ENCODE results near the gene ZC3H15. TPM values are rescaled to one million over a fixed set of nuclear protein-coding genes. Genes with fewer than 3 reads are reported as not detected.
"Not testable (repeated sequence)": the region's sequence is repeated elsewhere in the genome, so short reads cannot be mapped to it uniquely, and the experiment has no call there.

The ZC3H15 gene
- 10 to 100 TPM; 82.5 to 87.1 TPM for total RNA-seq

- Mint-ChIP-seq H3K4me1 (ENCODE audit: low read depth) (peaks cover 60% of the 10 kb centered on the region), H3K27ac (peak within 1 kb of the TSS; percentile 96), H3K27me3 (no peaks in the 10 kb centered on the region), H3K36me3 (peaks cover 17% of the 10 kb centered on the region), H3K9me3 (no peaks in the 10 kb centered on the region), H3K4me3 (peak within 1 kb of the TSS; percentile 97)
- POLR2A ChIA-PET, result interaction anchor here (1.0 to 2.3 kb wide), 3 partner anchors 11 to 154 kb away, joined by 3 to 26 read pairs (median 9); partner anchors contain the start of gene ITGAV
- intact Hi-C loops (cut with micrococcal nuclease), result loop anchor here (1.0 to 10.0 kb wide), 4 partner anchors 57 to 491 kb away; no protein-coding TSS in a partner anchor
- peak; percentile 98 for DNase-seq
- CTCF ChIA-PET, result interaction anchor here (1.8 kb wide), 1 partner anchor 155 kb away, joined by 7 read pairs; no protein-coding TSS in a partner anchor
Measured at GRCh38 chr2:186485871-186486650, at the start of gene ZC3H15. TSS of gene ZC3H15 (plus strand) at chr2:186486260. CDS start at chr2:186486383, 123 bp downstream.

GRCh38 chr2:186437719-186438118 lies 48.3 kb upstream of the ZC3H15 start:
- CTCF ChIA-PET, result no interaction called here
- H3K4me3 Mint-ChIP-seq, result no peak overlapping the region
- peaks cover 15% of the 10 kb centered on the region for H3K36me3 Mint-ChIP-seq
- no peaks in the 10 kb centered on the region for H3K4me1 Mint-ChIP-seq (ENCODE audit: low read depth)
- DNase-seq, result no peak
- POLR2A ChIA-PET, result no interaction called here
- intact Hi-C loops (cut with micrococcal nuclease), result no loop called here
- H3K9me3 Mint-ChIP-seq, result peaks cover 15% of the 10 kb centered on the region
- no peaks in the 10 kb centered on the region for H3K27me3 Mint-ChIP-seq
- H3K27ac Mint-ChIP-seq, result no peak overlapping the region

GRCh38 chr2:186439673-186440095 lies 46.4 kb upstream of the ZC3H15 start:
- intact Hi-C loops (cut with micrococcal nuclease); POLR2A ChIA-PET: not testable (repeated sequence)
- H3K9me3 Mint-ChIP-seq, result peaks cover 15% of the 10 kb centered on the region

GRCh38 chr2:186440506-186440905 lies 45.6 kb upstream of the ZC3H15 start:
- Mint-ChIP-seq H3K36me3 (peaks cover 9% of the 10 kb centered on the region), H3K4me1 (ENCODE audit: low read depth) (no peaks in the 10 kb centered on the region), H3K4me3 (no peak overlapping the region), H3K27me3 (no peaks in the 10 kb centered on the region), H3K27ac (no peak overlapping the region), H3K9me3 (peaks cover 15% of the 10 kb centered on the region)
- intact Hi-C loops (cut with micrococcal nuclease), result no loop called here
- CTCF ChIA-PET, result no interaction called here
- POLR2A ChIA-PET, result no interaction called here
- DNase-seq, result no peak

More at GRCh38 chr2:186439673-186440095, 46.4 kb upstream of the ZC3H15 start:
- H3K27me3 Mint-ChIP-seq; CTCF ChIA-PET; H3K4me1 Mint-ChIP-seq (ENCODE audit: low read depth); H3K4me3 Mint-ChIP-seq; H3K27ac Mint-ChIP-seq; DNase-seq: not testable (repeated sequence)
- H3K36me3 Mint-ChIP-seq, result peaks cover 12% of the 10 kb centered on the region

GRCh38 chr2:186442885-186443284 lies 43.2 kb upstream of the ZC3H15 start:
- intact Hi-C loops (cut with micrococcal nuclease), result no loop called here
- Mint-ChIP-seq H3K9me3 (peaks cover 9% of the 10 kb centered on the region), H3K4me1 (ENCODE audit: low read depth) (no peaks in the 10 kb centered on the region), H3K36me3 (peaks cover 4% of the 10 kb centered on the region), H3K4me3 (no peak overlapping the region), H3K27me3 (no peaks in the 10 kb centered on the region), H3K27ac (no peak overlapping the region)
- ChIA-PET POLR2A (no interaction called here), CTCF (no interaction called here)
- no peak for DNase-seq

- no peak overlapping the region for H3K27ac Mint-ChIP-seq
- CTCF ChIA-PET, result no interaction called here
- DNase-seq, result no peak
- intact Hi-C loops (cut with micrococcal nuclease), result no loop called here
- no peak overlapping the region for H3K4me3 Mint-ChIP-seq
- POLR2A ChIA-PET, result no interaction called here
- H3K9me3 Mint-ChIP-seq, result peaks cover 4% of the 10 kb centered on the region
- H3K4me1 Mint-ChIP-seq (ENCODE audit: low read depth), result no peaks in the 10 kb centered on the region
- H3K27me3 Mint-ChIP-seq, result no peaks in the 10 kb centered on the region
- peaks cover 4% of the 10 kb centered on the region for H3K36me3 Mint-ChIP-seq
Measured at GRCh38 chr2:186443851-186444250, 42.2 kb upstream of the ZC3H15 start.

GRCh38 chr2:186445506-186445905 lies 40.6 kb upstream of the ZC3H15 start:
- no peaks in the 10 kb centered on the region for H3K27me3 Mint-ChIP-seq
- intact Hi-C loops (cut with micrococcal nuclease), result no loop called here
- POLR2A ChIA-PET, result no interaction called here
- H3K4me3 Mint-ChIP-seq, result no peak overlapping the region
- H3K36me3 Mint-ChIP-seq, result no peaks in the 10 kb centered on the region
- H3K9me3 Mint-ChIP-seq, result no peaks in the 10 kb centered on the region
- H3K4me1 Mint-ChIP-seq (ENCODE audit: low read depth), result no peaks in the 10 kb centered on the region
- CTCF ChIA-PET, result no interaction called here
- no peak overlapping the region for H3K27ac Mint-ChIP-seq
- DNase-seq, result no peak

- no peak overlapping the region for H3K4me3 Mint-ChIP-seq
Measured at GRCh38 chr2:186455613-186456012, 30.4 kb upstream of the ZC3H15 start.

GRCh38 chr2:186456941-186457340 lies 29.1 kb upstream of the ZC3H15 start:
- POLR2A ChIA-PET, result no interaction called here
- H3K4me3 Mint-ChIP-seq, result no peak overlapping the region
- no peaks in the 10 kb centered on the region for H3K27me3 Mint-ChIP-seq
- DNase-seq, result no peak
- H3K4me1 Mint-ChIP-seq (ENCODE audit: low read depth), result no peaks in the 10 kb centered on the region
- intact Hi-C loops (cut with micrococcal nuclease), result no loop called here
- H3K36me3 Mint-ChIP-seq, result no peaks in the 10 kb centered on the region
- H3K9me3 Mint-ChIP-seq, result peaks cover 4% of the 10 kb centered on the region
- H3K27ac Mint-ChIP-seq, result no peak overlapping the region
- CTCF ChIA-PET, result no interaction called here

More at GRCh38 chr2:186455613-186456012, 30.4 kb upstream of the ZC3H15 start:
- ChIA-PET POLR2A (interaction anchor here (0.5 kb wide), 1 partner anchor 995 kb away, joined by 3 read pairs; no protein-coding TSS in a partner anchor), CTCF (interaction anchor here (0.6 kb wide), 1 partner anchor 451 kb away, joined by 3 read pairs; no protein-coding TSS in a partner anchor)
- no peaks in the 10 kb centered on the region for H3K27me3 Mint-ChIP-seq
- no peak overlapping the region for H3K27ac Mint-ChIP-seq
- no peaks in the 10 kb centered on the region for H3K36me3 Mint-ChIP-seq
- intact Hi-C loops (cut with micrococcal nuclease), result no loop called here
- no peak for DNase-seq
- no peaks in the 10 kb centered on the region for H3K9me3 Mint-ChIP-seq
- H3K4me1 Mint-ChIP-seq (ENCODE audit: low read depth), result no peaks in the 10 kb centered on the region

- POLR2A ChIA-PET, result no interaction called here
- intact Hi-C loops (cut with micrococcal nuclease), result no loop called here
- no peaks in the 10 kb centered on the region for H3K36me3 Mint-ChIP-seq
- CTCF ChIA-PET, result no interaction called here
- H3K27ac Mint-ChIP-seq, result no peak overlapping the region
- no peaks in the 10 kb centered on the region for H3K4me1 Mint-ChIP-seq (ENCODE audit: low read depth)
- H3K4me3 Mint-ChIP-seq, result no peak overlapping the region
- H3K27me3 Mint-ChIP-seq, result no peaks in the 10 kb centered on the region
- peaks cover 4% of the 10 kb centered on the region for H3K9me3 Mint-ChIP-seq
- DNase-seq, result no peak
Measured at GRCh38 chr2:186457908-186458307, 28.2 kb upstream of the ZC3H15 start.

GRCh38 chr2:186459009-186459408 lies 27.1 kb upstream of the ZC3H15 start:
- ChIA-PET POLR2A (no interaction called here), CTCF (no interaction called here)
- Mint-ChIP-seq H3K27ac (no peak overlapping the region), H3K9me3 (peaks cover 4% of the 10 kb centered on the region), H3K4me1 (ENCODE audit: low read depth) (no peaks in the 10 kb centered on the region), H3K27me3 (no peaks in the 10 kb centered on the region), H3K4me3 (no peak overlapping the region), H3K36me3 (no peaks in the 10 kb centered on the region)
- intact Hi-C loops (cut with micrococcal nuclease), result no loop called here
- no peak for DNase-seq

- no peak for DNase-seq
- intact Hi-C loops (cut with micrococcal nuclease), result no loop called here
- H3K36me3 Mint-ChIP-seq, result no peaks in the 10 kb centered on the region
- H3K27ac Mint-ChIP-seq, result no peak overlapping the region
- H3K4me3 Mint-ChIP-seq, result no peak overlapping the region
- H3K9me3 Mint-ChIP-seq, result peaks cover 4% of the 10 kb centered on the region
- H3K4me1 Mint-ChIP-seq (ENCODE audit: low read depth), result no peaks in the 10 kb centered on the region
- ChIA-PET POLR2A (no interaction called here), CTCF (no interaction called here)
- no peaks in the 10 kb centered on the region for H3K27me3 Mint-ChIP-seq
Measured at GRCh38 chr2:186460465-186460864, 25.6 kb upstream of the ZC3H15 start.

GRCh38 chr2:186466743-186467142 lies 19.3 kb upstream of the ZC3H15 start:
- no peak for DNase-seq
- POLR2A ChIA-PET, result no interaction called here
- Mint-ChIP-seq H3K27ac (no peak overlapping the region), H3K9me3 (peaks cover 1% of the 10 kb centered on the region), H3K36me3 (peaks cover 2% of the 10 kb centered on the region), H3K27me3 (no peaks in the 10 kb centered on the region), H3K4me1 (ENCODE audit: low read depth) (no peaks in the 10 kb centered on the region), H3K4me3 (no peak overlapping the region)
- intact Hi-C loops (cut with micrococcal nuclease), result no loop called here
- CTCF ChIA-PET, result no interaction called here

Data from activated CD4-positive, alpha-beta memory T cell treated with anti-CD3 and anti-CD28 coated beads for 36 hours (primary cell).